ENCODE measurements around the gene PSD4.

PSD4 gene

DNA sequence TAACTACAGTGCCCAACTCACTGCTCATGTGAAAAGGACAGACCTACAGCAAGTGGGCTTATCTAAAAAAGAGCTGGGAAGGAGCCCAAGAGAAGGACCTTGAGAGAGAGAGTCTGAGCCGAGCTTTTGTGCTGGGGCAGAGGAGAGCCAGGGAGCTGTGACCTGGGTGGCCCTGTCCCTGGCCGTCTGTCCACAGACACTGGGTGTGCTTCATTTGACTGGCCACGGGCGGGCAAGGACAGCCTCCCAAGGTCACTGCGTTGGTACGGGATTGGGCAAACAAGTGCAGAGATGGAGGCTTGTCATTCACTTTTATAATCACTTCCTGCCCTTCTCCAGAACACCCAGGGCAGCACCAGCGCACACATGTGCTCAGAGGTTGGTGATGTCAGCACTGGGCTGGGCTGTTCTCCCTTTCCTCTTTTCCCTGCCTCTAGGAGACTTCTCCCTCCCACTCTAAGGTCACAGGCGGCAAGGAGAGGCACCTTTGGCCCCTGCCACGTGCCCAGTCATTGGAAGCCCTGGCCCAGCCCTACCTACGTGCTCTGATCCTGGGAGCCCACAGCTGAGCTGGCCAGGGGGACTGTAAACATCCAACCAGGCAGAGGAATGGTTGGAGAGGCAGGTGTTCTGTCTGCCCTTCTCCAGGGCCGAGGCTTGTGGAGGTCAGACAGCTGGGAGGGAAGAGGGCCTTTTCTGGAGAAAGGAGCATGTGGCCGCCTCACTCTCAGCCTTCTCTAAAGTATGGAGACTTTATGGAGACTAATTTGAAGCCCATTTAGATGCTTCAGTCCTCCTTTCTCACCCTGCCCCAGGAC is 6.4 kb upstream of the PSD4 start:
- DNase-seq (ENCODE audit: low read depth in 1 of 2, low spot score in 1 of 2): no peak

DNA sequence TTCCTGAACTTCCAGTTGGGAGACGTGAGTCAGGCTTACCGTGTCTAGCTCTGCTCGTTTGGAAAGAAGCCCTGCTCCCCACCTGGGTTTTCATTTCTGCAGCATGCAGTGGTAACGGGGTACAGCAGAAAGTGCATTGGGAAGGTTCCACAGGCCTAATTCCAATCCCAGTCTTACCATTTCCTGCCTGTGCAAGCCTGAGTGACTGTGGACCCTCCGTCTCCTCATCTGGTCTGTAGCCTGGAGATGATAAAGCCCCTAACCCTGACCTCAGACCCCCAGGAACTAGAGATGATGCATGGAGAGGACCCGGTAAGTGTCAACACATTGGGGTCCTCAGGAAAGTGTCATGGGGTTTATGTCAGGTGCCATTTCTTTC is 5.8 kb upstream of the PSD4 start:
- DNase-seq (ENCODE audit: low read depth in 1 of 2, low spot score in 1 of 2): no peak

- DNase-seq (ENCODE audit: low read depth in 1 of 2, low spot score in 1 of 2): no peak
Observed at GRCh38 chr2:113169002-113169530, 4.7 kb upstream of the PSD4 start.

- no peak for DNase-seq (ENCODE audit: low read depth in 1 of 2, low spot score in 1 of 2)
Observed at GRCh38 chr2:113169586-113169985, 4.2 kb upstream of the PSD4 start.

GRCh38 chr2:113171334-113172075 is 2.3 kb upstream of the PSD4 start:
- no peak for DNase-seq (ENCODE audit: low read depth in 1 of 2, low spot score in 1 of 2)

DNA sequence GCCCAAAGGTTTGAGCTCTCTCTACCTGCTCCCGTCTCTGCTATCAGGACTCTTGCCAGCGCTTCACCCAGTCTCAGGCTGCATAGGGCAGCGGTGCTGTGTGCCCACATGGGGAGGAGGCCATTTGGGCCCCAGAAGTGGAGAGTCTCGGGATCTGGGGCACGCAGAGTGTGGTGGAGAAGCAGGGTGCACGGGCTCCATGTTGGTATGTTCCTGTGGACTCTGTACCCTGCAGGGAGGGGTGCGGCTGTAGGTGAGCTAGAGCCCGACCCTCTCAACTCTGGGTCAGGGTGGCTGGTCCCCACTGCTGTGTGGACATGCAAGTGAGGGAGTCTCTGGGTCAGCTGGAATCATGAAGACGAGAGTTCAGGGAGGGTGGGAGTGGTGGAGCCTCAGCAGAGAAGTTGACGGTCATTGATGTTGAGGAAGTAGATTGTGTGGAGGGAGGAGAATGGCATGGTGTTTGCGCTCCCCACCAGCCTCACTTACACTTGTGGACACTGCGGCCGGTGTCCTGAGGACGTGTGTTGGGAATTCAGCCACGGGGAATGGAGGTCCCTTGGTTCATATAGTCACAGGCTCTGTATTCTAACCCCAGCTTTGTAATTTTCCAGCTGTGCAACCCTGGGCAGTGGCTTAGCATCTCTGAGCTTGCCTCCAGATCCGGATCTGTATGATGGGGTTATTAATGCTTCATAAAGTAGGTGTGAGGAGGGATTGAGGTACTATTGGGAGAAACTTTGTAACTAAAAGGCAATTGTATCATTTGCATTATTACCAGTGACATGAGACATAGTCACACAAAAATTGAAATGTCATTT is 840 bp upstream of the PSD4 start:
- no peak for DNase-seq (ENCODE audit: low read depth in 1 of 2, low spot score in 1 of 2)

DNA sequence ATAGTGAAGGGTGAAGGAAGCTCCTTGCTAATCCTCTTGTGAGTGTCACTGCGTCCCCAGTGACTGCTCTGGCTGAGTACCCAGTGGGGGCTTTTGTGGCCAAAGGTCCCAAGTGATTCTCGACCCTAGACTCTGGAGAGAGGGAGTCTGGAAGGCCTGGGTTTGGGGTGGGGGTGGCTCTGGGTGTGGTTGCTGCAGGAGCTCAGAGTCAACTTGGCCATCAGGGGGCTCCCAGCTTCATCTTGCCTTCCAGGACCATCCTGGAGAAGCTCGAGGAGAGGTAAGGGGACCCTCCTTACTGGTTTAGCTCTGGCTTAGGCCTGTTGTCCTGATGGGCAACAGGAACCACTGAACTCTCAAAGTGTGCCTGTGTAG is 592 bp downstream of the PSD4 start:
- no peak for DNase-seq (ENCODE audit: low read depth in 1 of 2, low spot score in 1 of 2)

GRCh38 chr2:113175042-113175628 is 1.4 kb downstream of the PSD4 start:
- DNase-seq (ENCODE audit: low read depth in 1 of 2, low spot score in 1 of 2): peak in 1 of 2 donors; percentile 47

- no peak for DNase-seq (ENCODE audit: low read depth in 1 of 2, low spot score in 1 of 2)
Observed at GRCh38 chr2:113175736-113176695, 2.2 kb downstream of the PSD4 start.

DNA sequence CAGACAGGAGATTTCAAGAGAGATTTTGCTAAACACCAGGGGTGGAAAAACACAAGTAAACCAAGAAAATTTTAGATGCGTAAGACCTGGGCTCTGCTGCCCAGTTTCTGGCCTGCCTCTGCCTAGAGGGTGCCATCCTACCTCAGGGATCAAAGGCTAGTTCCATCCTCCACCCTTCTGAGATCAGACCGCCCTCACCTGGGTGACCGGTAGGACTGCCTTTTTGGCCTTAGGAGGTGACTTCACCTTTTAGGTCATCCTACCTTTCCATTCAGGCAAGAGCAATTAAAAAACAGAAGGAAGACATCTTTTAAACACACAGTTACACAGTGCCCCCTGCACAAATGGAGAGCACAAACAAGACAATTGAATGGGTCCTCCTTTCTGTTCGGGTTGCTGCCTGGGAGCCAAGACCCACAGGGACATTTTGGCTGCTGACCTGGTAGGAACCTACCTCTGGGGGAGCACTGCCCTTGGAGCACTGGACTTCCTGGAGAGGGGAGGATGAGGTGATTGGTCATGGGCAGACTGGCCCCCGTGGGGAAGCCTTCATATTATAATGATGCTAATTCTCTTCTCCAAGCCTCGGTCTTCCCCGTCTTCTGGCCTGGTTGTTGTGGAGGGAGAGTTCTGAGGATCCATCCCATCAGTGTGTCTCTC is 3.1 kb downstream of the PSD4 start:
- no peak for DNase-seq (ENCODE audit: low read depth in 1 of 2, low spot score in 1 of 2)

DNA sequence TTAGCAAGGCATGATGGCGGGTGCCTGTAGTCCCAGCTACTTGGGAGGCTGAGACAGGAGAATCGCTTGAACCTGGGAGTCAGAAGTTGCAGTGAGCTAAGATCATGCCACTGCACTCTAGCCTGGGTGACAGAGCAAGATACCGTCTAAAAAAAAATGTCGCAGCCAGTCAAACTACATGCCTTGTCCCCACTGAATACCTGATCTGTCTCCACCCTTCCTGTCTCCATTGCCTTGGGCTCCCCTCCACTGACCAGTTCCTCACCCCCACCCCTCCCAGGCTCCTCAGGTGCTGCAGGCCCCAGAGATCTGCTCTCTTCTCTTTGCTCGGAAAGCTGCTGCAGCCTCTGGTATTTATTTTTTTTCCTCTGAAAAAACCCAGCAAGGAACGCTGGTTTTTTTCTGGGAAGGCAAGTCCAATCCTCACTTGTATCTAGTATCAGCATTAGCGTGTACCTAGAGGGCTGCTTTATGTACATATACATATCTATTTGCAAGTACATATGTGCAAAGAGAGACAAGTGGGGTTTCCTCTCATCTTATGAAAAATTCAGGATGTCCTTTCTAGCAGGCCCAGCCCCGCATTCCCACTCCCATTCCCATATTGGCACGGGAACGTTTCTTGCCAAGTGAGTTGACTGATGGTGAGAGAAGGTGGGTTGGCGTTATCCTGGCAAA is 4.4 kb downstream of the PSD4 start:
- DNase-seq (ENCODE audit: low read depth in 1 of 2, low spot score in 1 of 2): no peak

GRCh38 chr2:113178891-113179290 is 5.1 kb downstream of the PSD4 start:
- DNase-seq (ENCODE audit: low read depth in 1 of 2, low spot score in 1 of 2): no peak

DNA sequence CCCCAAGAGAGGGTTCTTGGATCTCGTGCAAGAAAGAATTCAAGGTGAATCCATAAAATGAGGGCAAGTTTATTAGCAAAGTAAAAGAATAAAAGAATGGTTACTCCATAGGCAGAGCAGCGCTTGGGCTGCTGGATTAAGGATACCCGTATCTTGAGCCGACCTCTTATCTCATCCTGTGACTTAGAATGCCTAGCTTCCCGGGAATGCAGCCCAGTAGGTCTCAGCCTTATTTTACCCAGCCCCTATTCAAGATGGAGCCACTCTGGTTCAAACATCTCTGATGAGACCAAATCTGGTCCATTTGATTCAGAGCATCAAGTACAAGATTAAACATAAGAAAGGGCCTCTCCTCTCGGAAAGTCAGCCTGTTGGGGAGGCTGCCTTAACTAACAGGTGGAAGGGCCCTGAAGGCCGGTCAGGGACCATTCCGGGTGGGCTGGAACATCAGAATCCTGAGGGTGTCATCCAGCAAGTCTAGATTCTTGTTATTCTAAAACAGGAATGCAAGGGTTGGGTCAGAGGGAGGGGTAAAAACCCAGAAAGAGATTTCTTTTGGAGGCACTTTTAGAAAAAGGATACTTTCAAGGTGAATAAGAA is 5.8 kb downstream of the PSD4 start:
- DNase-seq (ENCODE audit: low read depth in 1 of 2, low spot score in 1 of 2): no peak

DNA sequence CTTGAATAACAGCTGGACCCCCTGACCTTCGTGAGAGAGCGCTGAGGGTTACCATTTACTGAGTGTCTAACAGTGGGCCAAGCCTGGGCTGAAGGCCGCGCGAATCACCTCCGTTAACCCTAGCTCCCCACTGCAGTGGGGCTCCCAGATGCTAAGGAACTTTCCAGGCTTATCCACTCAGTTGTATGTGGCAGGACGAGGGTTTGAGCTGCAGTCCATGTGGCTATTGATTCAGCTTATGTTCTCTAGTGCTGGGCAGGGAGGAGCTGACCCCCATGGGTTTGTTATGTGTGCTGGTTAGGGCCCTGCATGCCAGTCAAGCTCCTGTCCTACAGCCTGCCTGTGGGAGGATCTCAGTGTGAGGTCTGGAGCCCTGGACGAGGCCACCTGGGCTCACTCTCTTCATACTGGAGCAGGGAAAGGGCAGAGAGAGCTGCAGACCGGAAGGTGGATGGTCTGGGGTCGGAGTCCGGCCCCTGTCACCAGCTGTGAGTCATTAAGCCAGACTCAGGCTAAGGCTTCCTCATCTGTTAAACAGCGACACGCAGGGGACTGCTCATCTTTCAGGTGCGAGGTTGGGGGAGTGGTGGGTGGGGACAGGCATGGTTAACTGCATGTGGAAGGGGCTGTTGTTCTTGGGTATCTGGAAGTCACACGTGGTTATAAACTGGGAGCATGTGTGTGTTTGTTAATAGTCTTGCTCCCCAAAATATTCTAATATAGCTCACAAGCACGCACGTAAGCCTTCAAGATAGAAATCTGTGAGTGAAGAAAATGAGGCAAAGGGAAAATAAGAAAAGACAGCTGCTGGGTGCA is 6.6 kb downstream of the PSD4 start:
- no peak for DNase-seq (ENCODE audit: low read depth in 1 of 2, low spot score in 1 of 2)

GRCh38 chr2:113181258-113182051 is 7.7 kb downstream of the PSD4 start:
- no peak for DNase-seq (ENCODE audit: low read depth in 1 of 2, low spot score in 1 of 2)

- DNase-seq (ENCODE audit: low read depth in 1 of 2, low spot score in 1 of 2): no peak
Observed at GRCh38 chr2:113182471-113183260, 8.9 kb downstream of the PSD4 start.
